PC-3 (cell line): ENCODE measurements around the gene CPSF3.

Experiments
- EZH2 ChIP-seq: fragments of 300-600 bp; sonication (generic); IDR thresholded peaks from one replicate; pipeline ENCODE4 v1.6.1; 2017; ENCODE audit warnings: antibody characterized with exemption, mild to moderate bottlenecking, low read length; ENCODE audit not compliant: unreplicated experiment
- EZH2phosphoT487 ChIP-seq: fragments of 300-600 bp; sonication (generic); IDR thresholded peaks from 2 replicates; pipeline ENCODE4 v1.6.1; 2018; ENCODE audit warnings: mild to moderate bottlenecking, antibody characterized with exemption, low read length, borderline replicate concordance
- TF ChIP-seq, protein P1 (sequence below): fragments of 300-600 bp; sonication (generic); conservative IDR thresholded peaks from 2 replicates; pipeline ENCODE4 v1.5.1; 2017; ENCODE audit warnings: antibody characterized with exemption, low read depth, mild to moderate bottlenecking, low read length

- TF ChIP-seq, protein P1, sequence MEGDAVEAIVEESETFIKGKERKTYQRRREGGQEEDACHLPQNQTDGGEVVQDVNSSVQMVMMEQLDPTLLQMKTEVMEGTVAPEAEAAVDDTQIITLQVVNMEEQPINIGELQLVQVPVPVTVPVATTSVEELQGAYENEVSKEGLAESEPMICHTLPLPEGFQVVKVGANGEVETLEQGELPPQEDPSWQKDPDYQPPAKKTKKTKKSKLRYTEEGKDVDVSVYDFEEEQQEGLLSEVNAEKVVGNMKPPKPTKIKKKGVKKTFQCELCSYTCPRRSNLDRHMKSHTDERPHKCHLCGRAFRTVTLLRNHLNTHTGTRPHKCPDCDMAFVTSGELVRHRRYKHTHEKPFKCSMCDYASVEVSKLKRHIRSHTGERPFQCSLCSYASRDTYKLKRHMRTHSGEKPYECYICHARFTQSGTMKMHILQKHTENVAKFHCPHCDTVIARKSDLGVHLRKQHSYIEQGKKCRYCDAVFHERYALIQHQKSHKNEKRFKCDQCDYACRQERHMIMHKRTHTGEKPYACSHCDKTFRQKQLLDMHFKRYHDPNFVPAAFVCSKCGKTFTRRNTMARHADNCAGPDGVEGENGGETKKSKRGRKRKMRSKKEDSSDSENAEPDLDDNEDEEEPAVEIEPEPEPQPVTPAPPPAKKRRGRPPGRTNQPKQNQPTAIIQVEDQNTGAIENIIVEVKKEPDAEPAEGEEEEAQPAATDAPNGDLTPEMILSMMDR, result no peak
- TF ChIP-seq EZH2, result no peak
- TF ChIP-seq EZH2phosphoT487, result no peak
These were observed 19.5 kb upstream of the CPSF3 start for GRCh38 chr2:9403924-9404323.
